Activated naive CD8-positive, alpha-beta T cell treated with anti-CD3 and anti-CD28 coated beads, Interleukin-2, amount 50 U/mL, for 24 hours (primary cell): Measurements from ENCODE around the gene STK4.

ENCODE experiments used
- ATAC-seq: fragments of 150-1000 bp; cut with Tn5 transposase; one replicate; pipeline ENCODE4 v1.10.0; 2021
- DNase-seq: peaks from one replicate; pipeline ENCODE4 v3.0.0; 2021
- H3K27ac Mint-ChIP-seq: one replicate; pipeline ENCODE4 v1.8.0; 2021; ENCODE audit warnings: mild to moderate bottlenecking, mixed read lengths
- H3K27me3 Mint-ChIP-seq: one replicate; pipeline ENCODE4 v1.8.0; 2021; ENCODE audit warnings: mixed read lengths
- H3K36me3 Mint-ChIP-seq: one replicate; pipeline ENCODE4 v1.8.0; 2021; ENCODE audit warnings: low read depth, mixed read lengths
- H3K4me1 Mint-ChIP-seq: one replicate; pipeline ENCODE4 v1.8.0; 2021; ENCODE audit warnings: mixed read lengths
- H3K4me3 Mint-ChIP-seq: one replicate; pipeline ENCODE4 v1.8.0; 2021; ENCODE audit warnings: mild to moderate bottlenecking, moderate library complexity, mixed read lengths
- H3K9me3 Mint-ChIP-seq: one replicate; pipeline ENCODE4 v1.8.0; 2021; ENCODE audit warnings: mixed read lengths

STK4 gene

GRCh38 chr20:44942264-44942973 lies 23.9 kb upstream of the STK4 start:
- H3K27ac Mint-ChIP-seq = peak overlapping the region; percentile 19
- no peaks in the 10 kb centered on the region for H3K9me3 Mint-ChIP-seq
- H3K27me3 Mint-ChIP-seq = no peaks in the 10 kb centered on the region
- ATAC-seq (peak; percentile 29), DNase-seq (no peak)
- peaks cover 61% of the 10 kb centered on the region for H3K36me3 Mint-ChIP-seq
- no peaks in the 10 kb centered on the region for H3K4me1 Mint-ChIP-seq
- H3K4me3 Mint-ChIP-seq = no peak overlapping the region

- no peaks in the 10 kb centered on the region for H3K4me1 Mint-ChIP-seq
- no peak overlapping the region for H3K4me3 Mint-ChIP-seq
- H3K9me3 Mint-ChIP-seq = no peaks in the 10 kb centered on the region
- peaks cover 66% of the 10 kb centered on the region for H3K36me3 Mint-ChIP-seq
- no peaks in the 10 kb centered on the region for H3K27me3 Mint-ChIP-seq
- ATAC-seq (no peak), DNase-seq (no peak)
- H3K27ac Mint-ChIP-seq = peak overlapping the region; percentile 12
Measured at GRCh38 chr20:44943828-44944227, 22.5 kb upstream of the STK4 start.

- H3K27me3 Mint-ChIP-seq = no peaks in the 10 kb centered on the region
- no peak for DNase-seq
- no peaks in the 10 kb centered on the region for H3K9me3 Mint-ChIP-seq
- H3K27ac Mint-ChIP-seq = no peak overlapping the region
- H3K36me3 Mint-ChIP-seq = peaks cover 79% of the 10 kb centered on the region
- peaks cover 2% of the 10 kb centered on the region for H3K4me1 Mint-ChIP-seq
- ATAC-seq = no peak
- no peak overlapping the region for H3K4me3 Mint-ChIP-seq
Measured at GRCh38 chr20:44945261-44945660, 21.1 kb upstream of the STK4 start.

GRCh38 chr20:44946271-44946852 lies 19.9 kb upstream of the STK4 start:
- no peaks in the 10 kb centered on the region for H3K27me3 Mint-ChIP-seq
- peaks cover 81% of the 10 kb centered on the region for H3K36me3 Mint-ChIP-seq
- peaks cover 2% of the 10 kb centered on the region for H3K4me1 Mint-ChIP-seq
- H3K27ac Mint-ChIP-seq = peak overlapping the region; percentile 47
- H3K4me3 Mint-ChIP-seq = no peak overlapping the region
- DNase-seq (no peak), ATAC-seq (no peak)
- no peaks in the 10 kb centered on the region for H3K9me3 Mint-ChIP-seq

GRCh38 chr20:44948107-44948506 lies 18.2 kb upstream of the STK4 start:
- Mint-ChIP-seq H3K9me3 (no peaks in the 10 kb centered on the region), H3K36me3 (peaks cover 83% of the 10 kb centered on the region), H3K4me3 (no peak overlapping the region), H3K4me1 (peaks cover 7% of the 10 kb centered on the region), H3K27me3 (no peaks in the 10 kb centered on the region), H3K27ac (peak overlapping the region; percentile 37)
- DNase-seq = no peak
- no peak for ATAC-seq

- DNase-seq (no peak), ATAC-seq (no peak)
- H3K27ac Mint-ChIP-seq = peak overlapping the region; percentile 1
- H3K4me1 Mint-ChIP-seq = peaks cover 10% of the 10 kb centered on the region
- H3K9me3 Mint-ChIP-seq = no peaks in the 10 kb centered on the region
- H3K36me3 Mint-ChIP-seq = peaks cover 85% of the 10 kb centered on the region
- H3K4me3 Mint-ChIP-seq = no peak overlapping the region
- no peaks in the 10 kb centered on the region for H3K27me3 Mint-ChIP-seq
Measured at GRCh38 chr20:44948513-44948912, 17.8 kb upstream of the STK4 start.

GRCh38 chr20:44950368-44950767 lies 15.9 kb upstream of the STK4 start:
- Mint-ChIP-seq H3K27me3 (no peaks in the 10 kb centered on the region), H3K27ac (no peak overlapping the region), H3K9me3 (no peaks in the 10 kb centered on the region), H3K4me3 (no peak overlapping the region), H3K4me1 (peaks cover 23% of the 10 kb centered on the region), H3K36me3 (peaks cover 87% of the 10 kb centered on the region)
- ATAC-seq = no peak
- DNase-seq = no peak

- DNase-seq (no peak), ATAC-seq (no peak)
- no peak overlapping the region for H3K4me3 Mint-ChIP-seq
- no peaks in the 10 kb centered on the region for H3K9me3 Mint-ChIP-seq
- H3K4me1 Mint-ChIP-seq = peaks cover 47% of the 10 kb centered on the region
- peak overlapping the region; percentile 20 for H3K27ac Mint-ChIP-seq
- peaks cover 93% of the 10 kb centered on the region for H3K36me3 Mint-ChIP-seq
- H3K27me3 Mint-ChIP-seq = no peaks in the 10 kb centered on the region
Measured at GRCh38 chr20:44952731-44953130, 13.6 kb upstream of the STK4 start.

- Mint-ChIP-seq H3K4me3 (no peak overlapping the region), H3K36me3 (peaks cover 92% of the 10 kb centered on the region), H3K4me1 (peaks cover 60% of the 10 kb centered on the region), H3K9me3 (no peaks in the 10 kb centered on the region), H3K27ac (peak overlapping the region; percentile 28), H3K27me3 (no peaks in the 10 kb centered on the region)
- DNase-seq (no peak), ATAC-seq (no peak)
Measured at GRCh38 chr20:44954211-44954610, 12.1 kb upstream of the STK4 start.

GRCh38 chr20:44955270-44955669 lies 11.0 kb upstream of the STK4 start:
- peaks cover 64% of the 10 kb centered on the region for H3K4me1 Mint-ChIP-seq
- H3K36me3 Mint-ChIP-seq = peaks cover 89% of the 10 kb centered on the region
- ATAC-seq (no peak), DNase-seq (no peak)
- peak overlapping the region; percentile 32 for H3K27ac Mint-ChIP-seq
- H3K4me3 Mint-ChIP-seq = no peak overlapping the region
- H3K9me3 Mint-ChIP-seq = no peaks in the 10 kb centered on the region
- H3K27me3 Mint-ChIP-seq = no peaks in the 10 kb centered on the region

GRCh38 chr20:44956410-44956809 lies 9.9 kb upstream of the STK4 start:
- no peak for DNase-seq
- Mint-ChIP-seq H3K4me3 (no peak overlapping the region), H3K4me1 (peaks cover 76% of the 10 kb centered on the region), H3K27me3 (no peaks in the 10 kb centered on the region), H3K9me3 (no peaks in the 10 kb centered on the region), H3K27ac (no peak overlapping the region), H3K36me3 (peaks cover 80% of the 10 kb centered on the region)
- ATAC-seq = no peak

- DNase-seq (no peak), ATAC-seq (no peak)
- H3K27me3 Mint-ChIP-seq = no peaks in the 10 kb centered on the region
- H3K4me1 Mint-ChIP-seq = peaks cover 86% of the 10 kb centered on the region
- H3K9me3 Mint-ChIP-seq = no peaks in the 10 kb centered on the region
- peak overlapping the region; percentile 92 for H3K4me3 Mint-ChIP-seq
- peaks cover 62% of the 10 kb centered on the region for H3K36me3 Mint-ChIP-seq
- peak overlapping the region; percentile 98 for H3K27ac Mint-ChIP-seq
Measured at GRCh38 chr20:44958276-44958675, 8.0 kb upstream of the STK4 start.

GRCh38 chr20:44959082-44959637 lies 7.2 kb upstream of the STK4 start:
- H3K27me3 Mint-ChIP-seq = no peaks in the 10 kb centered on the region
- H3K36me3 Mint-ChIP-seq = peaks cover 53% of the 10 kb centered on the region
- H3K27ac Mint-ChIP-seq = peak overlapping the region; percentile 98
- peaks cover 88% of the 10 kb centered on the region for H3K4me1 Mint-ChIP-seq
- ATAC-seq (peak; percentile 33), DNase-seq (peak; percentile 27)
- H3K4me3 Mint-ChIP-seq = peak overlapping the region; percentile 92
- no peaks in the 10 kb centered on the region for H3K9me3 Mint-ChIP-seq

- no peaks in the 10 kb centered on the region for H3K9me3 Mint-ChIP-seq
- peak; percentile 66 for DNase-seq
- peaks cover 49% of the 10 kb centered on the region for H3K36me3 Mint-ChIP-seq
- peak; percentile 77 for ATAC-seq
- H3K4me3 Mint-ChIP-seq = peak overlapping the region; percentile 92
- H3K27ac Mint-ChIP-seq = peak overlapping the region; percentile 98
- peaks cover 90% of the 10 kb centered on the region for H3K4me1 Mint-ChIP-seq
- H3K27me3 Mint-ChIP-seq = no peaks in the 10 kb centered on the region
Measured at GRCh38 chr20:44959638-44960102, 6.6 kb upstream of the STK4 start.
